ENCODE data around the gene P2RY14. TPM values are rescaled to one million over a fixed set of nuclear protein-coding genes. Genes with fewer than 3 reads are reported as not detected.
A peak's percentile ranks its signal among the peaks of the same experiment; 100 is the strongest.
"Not testable (repeated sequence)": the region's sequence is repeated elsewhere in the genome, so short reads cannot be mapped to it uniquely, and the experiment has no call there.

P2RY14 gene
- total RNA-seq, 2 experiments from 2014 or later: 1.2 to 1.4 TPM

- Mint-ChIP-seq H3K9me3 (peaks cover 16% of the 10 kb centered on the region), H3K4me1 (peaks cover 54% of the 10 kb centered on the region), H3K4me3 (no peak overlapping the region), H3K27me3 (no peaks in the 10 kb centered on the region), H3K36me3 (ENCODE audit: low read depth) (peaks cover 71% of the 10 kb centered on the region), H3K27ac (no peak overlapping the region)
- no peak for DNase-seq
- ChIA-PET POLR2A (interaction anchor here (1.2 to 1.6 kb wide), 3 partner anchors 11 to 25 kb away, joined by 5 to 6 read pairs (median 5); no protein-coding TSS in a partner anchor), CTCF (interaction anchor here (0.9 to 1.7 kb wide), 3 partner anchors 11 to 28 kb away, joined by 3 to 4 read pairs (median 4); no protein-coding TSS in a partner anchor)
Measured at GRCh38 chr3:151195826-151196225, 82.5 kb downstream of the P2RY14 start.

GRCh38 chr3:151192545-151192944 is 85.8 kb downstream of the P2RY14 start:
- no peak for DNase-seq
- no peaks in the 10 kb centered on the region for H3K27me3 Mint-ChIP-seq
- H3K36me3 Mint-ChIP-seq (ENCODE audit: low read depth): peaks cover 47% of the 10 kb centered on the region
- H3K9me3 Mint-ChIP-seq: peaks cover 17% of the 10 kb centered on the region
- H3K4me3 Mint-ChIP-seq: no peak overlapping the region
- ChIA-PET CTCF (interaction anchor here (0.6 to 1.5 kb wide), 4 partner anchors 8 to 36 kb away, joined by 3 to 5 read pairs (median 3); no protein-coding TSS in a partner anchor), POLR2A (interaction anchor here (0.8 to 1.1 kb wide), 3 partner anchors 10 to 83 kb away, joined by 3 to 7 read pairs (median 5); partner anchors contain the start of gene GPR171)
- peaks cover 60% of the 10 kb centered on the region for H3K4me1 Mint-ChIP-seq
- H3K27ac Mint-ChIP-seq: no peak overlapping the region

GRCh38 chr3:151191095-151191494 is 87.2 kb downstream of the P2RY14 start:
- H3K36me3 Mint-ChIP-seq (ENCODE audit: low read depth): peaks cover 33% of the 10 kb centered on the region

GRCh38 chr3:151183265-151183671 is 95.1 kb downstream of the P2RY14 start:
- peak; percentile 37 for DNase-seq
- POLR2A ChIA-PET: interaction anchor here (0.7 to 6.9 kb wide), 11 partner anchors 9 to 707 kb away, joined by 3 to 77 read pairs (median 5); partner anchors contain the start of genes GPR171 and SIAH2
- peak overlapping the region; percentile 53 for H3K4me3 Mint-ChIP-seq
- peak overlapping the region; percentile 79 for H3K27ac Mint-ChIP-seq
- H3K4me1 Mint-ChIP-seq: peaks cover 49% of the 10 kb centered on the region
- H3K9me3 Mint-ChIP-seq: no peaks in the 10 kb centered on the region
- H3K36me3 Mint-ChIP-seq (ENCODE audit: low read depth): no peaks in the 10 kb centered on the region
- peaks cover 2% of the 10 kb centered on the region for H3K27me3 Mint-ChIP-seq
- CTCF ChIA-PET: interaction anchor here (1.0 to 3.1 kb wide), 7 partner anchors 12 to 44 kb away, joined by 3 to 13 read pairs (median 4); partner anchors contain the start of gene GPR171

More at GRCh38 chr3:151191095-151191494, 87.2 kb downstream of the P2RY14 start:
- DNase-seq: no peak
- Mint-ChIP-seq H3K4me1 (peaks cover 62% of the 10 kb centered on the region), H3K27ac (no peak overlapping the region), H3K27me3 (no peaks in the 10 kb centered on the region), H3K9me3 (peaks cover 17% of the 10 kb centered on the region), H3K4me3 (no peak overlapping the region)
- POLR2A ChIA-PET: interaction anchor here (0.9 kb wide), 1 partner anchor 11 kb away, joined by 3 read pairs; no protein-coding TSS in a partner anchor
- CTCF ChIA-PET: interaction anchor here (1.4 kb wide), 1 partner anchor 10 kb away, joined by 5 read pairs; no protein-coding TSS in a partner anchor

GRCh38 chr3:151182349-151183079 is 95.8 kb downstream of the P2RY14 start:
- Mint-ChIP-seq H3K27me3 (peaks cover 2% of the 10 kb centered on the region), H3K9me3 (no peaks in the 10 kb centered on the region), H3K4me1 (peaks cover 45% of the 10 kb centered on the region), H3K27ac (peak overlapping the region; percentile 79), H3K4me3 (peak overlapping the region; percentile 1), H3K36me3 (ENCODE audit: low read depth) (no peaks in the 10 kb centered on the region)
- POLR2A ChIA-PET: interaction anchor here (0.7 to 6.9 kb wide), 13 partner anchors 8 to 708 kb away, joined by 3 to 77 read pairs (median 5); partner anchors contain the start of genes GPR171 and SIAH2
- no peak for DNase-seq
- CTCF ChIA-PET: interaction anchor here (0.9 to 3.1 kb wide), 8 partner anchors 12 to 45 kb away, joined by 3 to 13 read pairs (median 4); partner anchors contain the start of gene GPR171

- POLR2A ChIA-PET: interaction anchor here (1.1 to 1.5 kb wide), 3 partner anchors 8 to 25 kb away, joined by 3 to 6 read pairs (median 3); partner anchors contain the start of gene GPR171
- CTCF ChIA-PET: interaction anchor here (0.9 to 1.8 kb wide), 3 partner anchors 10 to 29 kb away, joined by 3 to 9 read pairs (median 4); partner anchors contain the start of gene GPR171
- Mint-ChIP-seq H3K27ac (no peak overlapping the region), H3K36me3 (ENCODE audit: low read depth) (no peaks in the 10 kb centered on the region), H3K4me1 (peaks cover 20% of the 10 kb centered on the region), H3K9me3 (no peaks in the 10 kb centered on the region), H3K4me3 (no peak overlapping the region), H3K27me3 (peaks cover 2% of the 10 kb centered on the region)
- no peak for DNase-seq
Measured at GRCh38 chr3:151178208-151178845, 100.0 kb downstream of the P2RY14 start.

GRCh38 chr3:151175952-151176351 is 102.4 kb downstream of the P2RY14 start:
- Mint-ChIP-seq H3K27ac (no peak overlapping the region), H3K27me3 (peaks cover 2% of the 10 kb centered on the region), H3K36me3 (ENCODE audit: low read depth) (no peaks in the 10 kb centered on the region), H3K4me1 (peaks cover 27% of the 10 kb centered on the region), H3K9me3 (no peaks in the 10 kb centered on the region), H3K4me3 (no peak overlapping the region)
- ChIA-PET POLR2A (no interaction called here), CTCF (no interaction called here)
- no peak for DNase-seq

GRCh38 chr3:151174351-151174750 is 104.0 kb downstream of the P2RY14 start:
- Mint-ChIP-seq H3K27ac (no peak overlapping the region), H3K4me1 (peaks cover 40% of the 10 kb centered on the region), H3K4me3 (no peak overlapping the region), H3K9me3 (no peaks in the 10 kb centered on the region), H3K36me3 (ENCODE audit: low read depth) (no peaks in the 10 kb centered on the region), H3K27me3 (no peaks in the 10 kb centered on the region)
- no peak for DNase-seq
- CTCF ChIA-PET: interaction anchor here (7.5 kb wide), 1 partner anchor 26 kb away, joined by 56 read pairs; the partner anchor contains the start of gene GPR171
- POLR2A ChIA-PET: interaction anchor here (1.0 kb wide), 1 partner anchor 9 kb away, joined by 3 read pairs; no protein-coding TSS in a partner anchor

- Mint-ChIP-seq H3K27me3 (no peaks in the 10 kb centered on the region), H3K9me3 (no peaks in the 10 kb centered on the region), H3K36me3 (ENCODE audit: low read depth) (no peaks in the 10 kb centered on the region), H3K4me1 (peaks cover 52% of the 10 kb centered on the region), H3K4me3 (peak overlapping the region; percentile 42), H3K27ac (peak overlapping the region; percentile 83)
- DNase-seq: peak; percentile 71
- POLR2A ChIA-PET: interaction anchor here (0.7 to 4.4 kb wide), 15 partner anchors 9 to 407 kb away, joined by 3 to 73 read pairs (median 5); partner anchors contain the start of genes GPR171 and GPR87
- CTCF ChIA-PET: interaction anchor here (0.6 to 7.5 kb wide), 11 partner anchors 12 to 113 kb away, joined by 3 to 89 read pairs (median 10); partner anchors contain the start of gene GPR171
Measured at GRCh38 chr3:151171145-151171757, 107.1 kb downstream of the P2RY14 start.

- Mint-ChIP-seq H3K4me1 (peaks cover 52% of the 10 kb centered on the region), H3K27ac (peak overlapping the region; percentile 83)
- not testable (repeated sequence) for H3K9me3 Mint-ChIP-seq; H3K27me3 Mint-ChIP-seq; H3K4me3 Mint-ChIP-seq; H3K36me3 Mint-ChIP-seq (ENCODE audit: low read depth)
- DNase-seq: peak; percentile 40
- ChIA-PET CTCF (interaction anchor here (1.0 to 7.5 kb wide), 8 partner anchors 13 to 116 kb away, joined by 3 to 89 read pairs (median 18); partner anchors contain the start of gene GPR171), POLR2A (interaction anchor here (0.8 to 4.4 kb wide), 9 partner anchors 13 to 114 kb away, joined by 3 to 73 read pairs (median 6); partner anchors contain the start of gene GPR171)
Measured at GRCh38 chr3:151169948-151170679, 108.2 kb downstream of the P2RY14 start.

GRCh38 chr3:151169262-151169947 is 108.9 kb downstream of the P2RY14 start:
- Mint-ChIP-seq H3K9me3 (no peaks in the 10 kb centered on the region), H3K4me1 (peaks cover 51% of the 10 kb centered on the region), H3K4me3 (no peak overlapping the region), H3K36me3 (ENCODE audit: low read depth) (no peaks in the 10 kb centered on the region), H3K27ac (peak overlapping the region; percentile 83), H3K27me3 (no peaks in the 10 kb centered on the region)
- no peak for DNase-seq
- POLR2A ChIA-PET: interaction anchor here (1.3 to 4.4 kb wide), 7 partner anchors 13 to 57 kb away, joined by 3 to 73 read pairs (median 11); partner anchors contain the start of gene GPR171
- CTCF ChIA-PET: interaction anchor here (0.7 to 7.5 kb wide), 18 partner anchors 9 to 669 kb away, joined by 3 to 112 read pairs (median 10); partner anchors contain the start of genes GPR171 and P2RY14
